NCI-H446 (cell line): ENCODE measurements around the gene ARAP2.

Experiments used
- DNase-seq, 2 experiments: peaks; one replicate each; lab custom pipeline; 2025; lab: John Stamatoyannopoulos, UW

Gene ARAP2

GRCh38 chr4:36220776-36221175 lies 23.5 kb downstream of the ARAP2 start:
- no peak for DNase-seq

GRCh38 chr4:36218121-36218520 lies 26.2 kb downstream of the ARAP2 start:
- DNase-seq: no peak

GRCh38 chr4:36215627-36216026 lies 28.7 kb downstream of the ARAP2 start:
- no peak for DNase-seq

GRCh38 chr4:36214735-36215485 lies 29.4 kb downstream of the ARAP2 start:
- DNase-seq: no peak

GRCh38 chr4:36213977-36214376 lies 30.3 kb downstream of the ARAP2 start:
- DNase-seq: no peak

- no peak for DNase-seq
Measured at GRCh38 chr4:36211084-36211483, 33.2 kb downstream of the ARAP2 start.

- DNase-seq: no peak
Measured at GRCh38 chr4:36209941-36210649, 34.2 kb downstream of the ARAP2 start.

GRCh38 chr4:36208893-36209473 lies 35.3 kb downstream of the ARAP2 start:
- DNase-seq: no peak

GRCh38 chr4:36207831-36208520 lies 36.3 kb downstream of the ARAP2 start:
- DNase-seq: no peak

GRCh38 chr4:36207367-36207766 lies 36.9 kb downstream of the ARAP2 start:
- no peak for DNase-seq

- DNase-seq: no peak
Measured at GRCh38 chr4:36206603-36207311, 37.6 kb downstream of the ARAP2 start.

GRCh38 chr4:36206012-36206411 lies 38.3 kb downstream of the ARAP2 start:
- DNase-seq: no peak

GRCh38 chr4:36198861-36199260 lies 45.5 kb downstream of the ARAP2 start:
- no peak for DNase-seq

GRCh38 chr4:36198068-36198808 lies 46.1 kb downstream of the ARAP2 start:
- no peak for DNase-seq

- no peak for DNase-seq
Measured at GRCh38 chr4:36197501-36197900, 46.8 kb downstream of the ARAP2 start.

GRCh38 chr4:36196145-36196913 lies 48.0 kb downstream of the ARAP2 start:
- DNase-seq: no peak

- DNase-seq: no peak
Measured at GRCh38 chr4:36192922-36193321, 51.4 kb downstream of the ARAP2 start.

GRCh38 chr4:36189511-36190226 lies 54.6 kb downstream of the ARAP2 start:
- DNase-seq: no peak

GRCh38 chr4:36187723-36188333 lies 56.5 kb downstream of the ARAP2 start:
- peak; percentile 10 to 71 for DNase-seq
